Measurements from ENCODE around the gene MBLAC1.

MBLAC1 gene

GRCh38 chr7:100160067-100160466 is 33.3 kb downstream of the MBLAC1 start:
- Histone ChIP-seq H3K4me3 (ENCODE audit: insufficient read depth, low read depth, low read length, poor library complexity, severe bottlenecking) (no peak overlapping the region), H3K4me1 (ENCODE audit: control insufficient read depth, insufficient read depth, low read length, poor library complexity, severe bottlenecking) (peaks cover 34% of the 10 kb centered on the region), H3K36me3 (ENCODE audit: control insufficient read depth, insufficient read depth, low read length) (peaks cover 14% of the 10 kb centered on the region), H3K9me3 (ENCODE audit: control insufficient read depth, low read length) (no peaks in the 10 kb centered on the region), H3K27me3 (replicated peaks; ENCODE audit: control insufficient read depth, insufficient read depth, low read length, poor library complexity, severe bottlenecking) (no peaks in the 10 kb centered on the region), H3K27ac (ENCODE audit: insufficient read depth, low read length, poor library complexity, severe bottlenecking) (no peak overlapping the region)
- DNase-seq: no peak

GRCh38 chr7:100163006-100163531 is 36.3 kb downstream of the MBLAC1 start:
- H3K9me3 ChIP-seq (ENCODE audit: control insufficient read depth, low read length): no peaks in the 10 kb centered on the region
- no peaks in the 10 kb centered on the region for H3K27me3 ChIP-seq (replicated peaks; ENCODE audit: control insufficient read depth, insufficient read depth, low read length, poor library complexity, severe bottlenecking)
- peak overlapping the region; percentile 38 for H3K27ac ChIP-seq (ENCODE audit: insufficient read depth, low read length, poor library complexity, severe bottlenecking)
- DNase-seq: no peak
- no peaks in the 10 kb centered on the region for H3K36me3 ChIP-seq (ENCODE audit: control insufficient read depth, insufficient read depth, low read length)
- no peak overlapping the region for H3K4me3 ChIP-seq (ENCODE audit: insufficient read depth, low read depth, low read length, poor library complexity, severe bottlenecking)
- H3K4me1 ChIP-seq (ENCODE audit: control insufficient read depth, insufficient read depth, low read length, poor library complexity, severe bottlenecking): peaks cover 43% of the 10 kb centered on the region

- H3K27me3 ChIP-seq (replicated peaks; ENCODE audit: control insufficient read depth, insufficient read depth, low read length, poor library complexity, severe bottlenecking): no peaks in the 10 kb centered on the region
- no peak for DNase-seq
Observed at GRCh38 chr7:100163871-100164270, 37.1 kb downstream of the MBLAC1 start.

GRCh38 chr7:100166317-100166940 is 39.7 kb downstream of the MBLAC1 start:
- peaks cover 56% of the 10 kb centered on the region for H3K4me1 ChIP-seq (ENCODE audit: control insufficient read depth, insufficient read depth, low read length, poor library complexity, severe bottlenecking)
- H3K4me3 ChIP-seq (ENCODE audit: insufficient read depth, low read depth, low read length, poor library complexity, severe bottlenecking): no peak overlapping the region
- no peaks in the 10 kb centered on the region for H3K27me3 ChIP-seq (replicated peaks; ENCODE audit: control insufficient read depth, insufficient read depth, low read length, poor library complexity, severe bottlenecking)
- H3K36me3 ChIP-seq (ENCODE audit: control insufficient read depth, insufficient read depth, low read length): no peaks in the 10 kb centered on the region
- no peak for DNase-seq
- H3K27ac ChIP-seq (ENCODE audit: insufficient read depth, low read length, poor library complexity, severe bottlenecking): peak overlapping the region; percentile 35
- no peaks in the 10 kb centered on the region for H3K9me3 ChIP-seq (ENCODE audit: control insufficient read depth, low read length)

More at GRCh38 chr7:100163871-100164270, 37.1 kb downstream of the MBLAC1 start:
- H3K4me3 ChIP-seq (ENCODE audit: insufficient read depth, low read depth, low read length, poor library complexity, severe bottlenecking): no peak overlapping the region
- H3K36me3 ChIP-seq (ENCODE audit: control insufficient read depth, insufficient read depth, low read length): no peaks in the 10 kb centered on the region
- no peaks in the 10 kb centered on the region for H3K9me3 ChIP-seq (ENCODE audit: control insufficient read depth, low read length)
- H3K4me1 ChIP-seq (ENCODE audit: control insufficient read depth, insufficient read depth, low read length, poor library complexity, severe bottlenecking): peaks cover 47% of the 10 kb centered on the region
- peak overlapping the region; percentile 38 for H3K27ac ChIP-seq (ENCODE audit: insufficient read depth, low read length, poor library complexity, severe bottlenecking)

- DNase-seq: no peak
- Histone ChIP-seq H3K27ac (ENCODE audit: insufficient read depth, low read length, poor library complexity, severe bottlenecking) (peak overlapping the region; percentile 50), H3K4me3 (ENCODE audit: insufficient read depth, low read depth, low read length, poor library complexity, severe bottlenecking) (peak overlapping the region; percentile 53), H3K27me3 (replicated peaks; ENCODE audit: control insufficient read depth, insufficient read depth, low read length, poor library complexity, severe bottlenecking) (no peaks in the 10 kb centered on the region), H3K4me1 (ENCODE audit: control insufficient read depth, insufficient read depth, low read length, poor library complexity, severe bottlenecking) (peaks cover 56% of the 10 kb centered on the region), H3K9me3 (ENCODE audit: control insufficient read depth, low read length) (no peaks in the 10 kb centered on the region), H3K36me3 (ENCODE audit: control insufficient read depth, insufficient read depth, low read length) (no peaks in the 10 kb centered on the region)
Observed at GRCh38 chr7:100166970-100167911, 40.5 kb downstream of the MBLAC1 start.

GRCh38 chr7:100167912-100168323 is 41.2 kb downstream of the MBLAC1 start:
- Histone ChIP-seq H3K27ac (ENCODE audit: insufficient read depth, low read length, poor library complexity, severe bottlenecking) (peak overlapping the region; percentile 50), H3K36me3 (ENCODE audit: control insufficient read depth, insufficient read depth, low read length) (no peaks in the 10 kb centered on the region), H3K9me3 (ENCODE audit: control insufficient read depth, low read length) (no peaks in the 10 kb centered on the region), H3K4me1 (ENCODE audit: control insufficient read depth, insufficient read depth, low read length, poor library complexity, severe bottlenecking) (peaks cover 55% of the 10 kb centered on the region), H3K27me3 (replicated peaks; ENCODE audit: control insufficient read depth, insufficient read depth, low read length, poor library complexity, severe bottlenecking) (no peaks in the 10 kb centered on the region), H3K4me3 (ENCODE audit: insufficient read depth, low read depth, low read length, poor library complexity, severe bottlenecking) (peak overlapping the region; percentile 53)
- DNase-seq: no peak

GRCh38 chr7:100169147-100169850 is 42.5 kb downstream of the MBLAC1 start:
- peaks cover 41% of the 10 kb centered on the region for H3K4me1 ChIP-seq (ENCODE audit: control insufficient read depth, insufficient read depth, low read length, poor library complexity, severe bottlenecking)
- no peaks in the 10 kb centered on the region for H3K27me3 ChIP-seq (replicated peaks; ENCODE audit: control insufficient read depth, insufficient read depth, low read length, poor library complexity, severe bottlenecking)
- H3K9me3 ChIP-seq (ENCODE audit: control insufficient read depth, low read length): no peaks in the 10 kb centered on the region
- H3K4me3 ChIP-seq (ENCODE audit: insufficient read depth, low read depth, low read length, poor library complexity, severe bottlenecking): no peak overlapping the region
- H3K27ac ChIP-seq (ENCODE audit: insufficient read depth, low read length, poor library complexity, severe bottlenecking): no peak overlapping the region
- H3K36me3 ChIP-seq (ENCODE audit: control insufficient read depth, insufficient read depth, low read length): no peaks in the 10 kb centered on the region
- DNase-seq: no peak

GRCh38 chr7:100170101-100170897 is 43.5 kb downstream of the MBLAC1 start:
- no peak for DNase-seq
- H3K27me3 ChIP-seq (replicated peaks; ENCODE audit: control insufficient read depth, insufficient read depth, low read length, poor library complexity, severe bottlenecking): no peaks in the 10 kb centered on the region
- no peak overlapping the region for H3K4me3 ChIP-seq (ENCODE audit: insufficient read depth, low read depth, low read length, poor library complexity, severe bottlenecking)
- H3K9me3 ChIP-seq (ENCODE audit: control insufficient read depth, low read length): no peaks in the 10 kb centered on the region
- H3K4me1 ChIP-seq (ENCODE audit: control insufficient read depth, insufficient read depth, low read length, poor library complexity, severe bottlenecking): peaks cover 41% of the 10 kb centered on the region
- H3K27ac ChIP-seq (ENCODE audit: insufficient read depth, low read length, poor library complexity, severe bottlenecking): peak overlapping the region; percentile 11
- H3K36me3 ChIP-seq (ENCODE audit: control insufficient read depth, insufficient read depth, low read length): no peaks in the 10 kb centered on the region

- H3K27me3 ChIP-seq (replicated peaks; ENCODE audit: control insufficient read depth, insufficient read depth, low read length, poor library complexity, severe bottlenecking): no peaks in the 10 kb centered on the region
- H3K27ac ChIP-seq (ENCODE audit: insufficient read depth, low read length, poor library complexity, severe bottlenecking): no peak overlapping the region
- DNase-seq: peak; percentile 18 to 37 (median 30)
- H3K9me3 ChIP-seq (ENCODE audit: control insufficient read depth, low read length): no peaks in the 10 kb centered on the region
- H3K36me3 ChIP-seq (ENCODE audit: control insufficient read depth, insufficient read depth, low read length): no peaks in the 10 kb centered on the region
- H3K4me3 ChIP-seq (ENCODE audit: insufficient read depth, low read depth, low read length, poor library complexity, severe bottlenecking): peak overlapping the region; percentile 52
- peaks cover 37% of the 10 kb centered on the region for H3K4me1 ChIP-seq (ENCODE audit: control insufficient read depth, insufficient read depth, low read length, poor library complexity, severe bottlenecking)
Observed at GRCh38 chr7:100171087-100171681, 44.4 kb downstream of the MBLAC1 start.
